GM18870 (cell line): ENCODE measurements around the gene EPB41L1.

Experiments
- ATAC-seq: cut with Tn5 transposase; IDR thresholded peaks from one replicate; pipeline ENCODE4 v1.9.1; 2021; ENCODE audit warnings: moderate library complexity; ENCODE audit not compliant: unreplicated experiment

The EPB41L1 gene

DNA sequence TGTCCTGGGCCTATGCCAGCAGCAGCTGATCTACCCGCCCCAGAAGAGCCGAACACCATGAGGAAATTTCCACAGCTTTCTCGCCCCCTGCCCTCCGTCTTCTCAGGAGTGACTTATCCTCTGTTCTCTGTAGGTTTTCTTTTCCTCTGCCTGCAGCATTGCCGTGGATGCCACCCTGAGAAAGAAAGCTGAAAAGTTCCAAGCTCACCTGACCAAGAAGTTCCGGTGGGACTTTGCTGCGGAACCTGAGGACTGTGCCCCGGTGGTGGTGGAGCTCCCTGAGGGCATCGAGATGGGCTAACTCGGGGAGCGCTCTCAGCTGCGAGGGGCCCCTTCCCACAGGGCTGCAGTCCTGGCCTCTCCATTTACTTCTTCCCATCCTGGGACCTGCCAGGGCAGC, 100.9 kb downstream of the EPB41L1 start:
- ATAC-seq, result no peak

DNA sequence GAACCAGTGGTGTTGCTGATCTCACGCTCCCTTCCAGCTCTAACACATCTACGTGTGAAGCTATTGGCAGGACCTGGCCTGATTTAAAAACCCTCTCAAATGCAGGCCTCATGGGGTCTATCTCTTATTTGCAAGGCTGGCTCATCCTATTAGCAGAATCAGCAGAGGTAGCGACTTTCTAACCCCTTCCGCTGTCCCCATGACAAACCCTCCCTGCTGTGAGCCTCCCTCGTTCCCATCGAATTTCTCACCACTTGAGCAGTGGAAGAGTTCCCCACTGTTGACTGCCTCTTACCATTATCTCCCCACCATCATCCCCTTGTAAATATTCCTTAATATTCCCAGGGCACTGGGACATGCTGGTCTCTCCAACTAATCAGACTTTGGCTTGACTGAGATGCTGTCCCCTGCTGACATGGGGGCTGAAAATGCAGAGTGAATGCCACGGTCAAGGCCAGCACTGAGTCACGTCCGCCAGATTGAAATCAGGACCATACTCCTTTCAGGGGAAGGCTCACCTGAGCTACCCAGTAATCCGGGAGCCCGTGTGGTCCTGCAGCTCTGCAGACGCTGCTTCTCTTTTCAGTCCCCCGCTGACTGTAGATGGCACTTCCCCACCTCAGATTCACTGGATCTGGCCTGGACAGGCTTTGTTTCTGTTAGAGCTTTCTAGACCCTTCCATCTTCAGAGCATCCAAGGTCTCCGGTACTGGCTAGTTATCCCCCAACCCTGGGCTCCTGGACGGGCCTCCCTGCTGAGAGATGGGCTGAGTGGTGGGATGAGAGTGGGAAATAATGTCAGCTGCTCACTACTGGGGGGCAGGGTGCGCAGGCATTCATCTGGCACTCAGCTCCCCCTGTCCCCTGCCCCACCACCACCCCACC, 104.9 kb downstream of the EPB41L1 start:
- no peak for ATAC-seq

DNA sequence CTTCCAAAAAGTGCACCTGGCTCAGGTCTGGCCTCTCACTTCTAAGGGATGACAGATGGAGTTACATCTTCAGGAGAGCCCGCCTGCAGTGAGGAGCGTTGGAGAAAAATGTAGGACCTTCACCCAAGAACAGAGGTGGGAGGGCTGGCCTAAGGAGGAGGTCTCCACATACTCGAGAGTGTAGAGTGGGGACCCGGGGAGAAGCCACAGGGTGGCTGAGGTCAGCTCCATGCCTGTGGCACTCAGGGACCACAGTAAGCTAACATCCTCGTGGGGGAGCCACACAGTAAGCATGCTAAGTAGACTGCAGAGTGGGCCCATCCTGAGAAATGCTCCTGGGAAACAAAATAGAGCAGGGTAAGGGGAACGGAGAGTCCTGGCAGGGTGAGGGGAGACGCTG, 105.8 kb downstream of the EPB41L1 start:
- ATAC-seq, result no peak

DNA sequence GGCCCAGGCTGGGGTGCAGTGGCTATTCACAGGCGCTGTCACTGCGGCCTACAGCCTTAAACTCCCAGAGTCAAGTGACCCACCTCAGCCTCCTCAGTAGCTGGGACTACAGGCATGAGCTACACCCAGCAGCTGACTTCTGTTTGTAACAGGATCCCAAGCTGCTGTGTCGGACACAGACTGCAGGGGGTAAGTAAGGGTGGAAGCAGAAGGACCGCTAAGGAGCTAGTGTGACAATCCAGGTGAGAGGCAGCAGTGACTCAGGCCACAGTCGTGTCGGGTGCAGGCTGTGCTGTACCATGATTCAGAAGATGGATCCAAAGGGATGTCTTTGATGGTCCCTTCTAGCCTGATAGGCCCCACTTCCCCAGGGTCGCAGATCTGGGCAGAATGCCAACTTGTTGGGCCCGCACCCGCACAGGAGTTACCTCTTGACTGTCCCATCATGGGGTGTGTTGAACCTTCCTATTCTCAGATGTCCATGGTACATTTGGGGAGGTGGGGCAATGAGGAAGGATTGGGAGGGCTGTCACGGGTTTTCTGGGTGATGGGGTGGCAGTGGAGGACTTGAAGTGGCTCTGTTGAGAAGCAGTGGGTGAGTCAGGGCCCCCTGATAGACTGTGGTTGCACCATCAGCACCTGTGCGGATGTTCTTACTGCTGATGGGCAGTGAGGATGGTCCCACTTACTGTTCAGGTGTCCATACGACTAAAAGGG, 107.0 kb downstream of the EPB41L1 start:
- no peak for ATAC-seq

DNA sequence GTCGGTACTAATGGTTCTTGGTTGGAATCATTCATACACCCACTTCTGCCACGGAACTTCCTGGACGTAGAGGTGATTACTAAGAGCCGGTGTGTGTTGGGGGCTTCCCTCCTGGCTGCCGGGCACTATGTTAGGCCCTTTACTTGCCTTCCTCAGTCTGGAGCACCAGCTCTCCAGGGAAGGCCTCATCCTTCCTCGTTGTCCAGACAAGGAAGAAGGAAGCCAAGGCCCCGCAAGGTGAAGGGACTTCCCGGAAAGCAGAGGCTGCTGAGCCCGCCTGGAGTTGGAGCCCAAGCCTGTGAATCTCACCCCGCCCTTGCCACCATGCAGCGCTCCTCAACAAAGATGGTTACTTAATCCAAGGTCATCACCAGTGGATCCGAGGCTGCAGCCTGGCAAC, 107.9 kb downstream of the EPB41L1 start:
- no peak for ATAC-seq

DNA sequence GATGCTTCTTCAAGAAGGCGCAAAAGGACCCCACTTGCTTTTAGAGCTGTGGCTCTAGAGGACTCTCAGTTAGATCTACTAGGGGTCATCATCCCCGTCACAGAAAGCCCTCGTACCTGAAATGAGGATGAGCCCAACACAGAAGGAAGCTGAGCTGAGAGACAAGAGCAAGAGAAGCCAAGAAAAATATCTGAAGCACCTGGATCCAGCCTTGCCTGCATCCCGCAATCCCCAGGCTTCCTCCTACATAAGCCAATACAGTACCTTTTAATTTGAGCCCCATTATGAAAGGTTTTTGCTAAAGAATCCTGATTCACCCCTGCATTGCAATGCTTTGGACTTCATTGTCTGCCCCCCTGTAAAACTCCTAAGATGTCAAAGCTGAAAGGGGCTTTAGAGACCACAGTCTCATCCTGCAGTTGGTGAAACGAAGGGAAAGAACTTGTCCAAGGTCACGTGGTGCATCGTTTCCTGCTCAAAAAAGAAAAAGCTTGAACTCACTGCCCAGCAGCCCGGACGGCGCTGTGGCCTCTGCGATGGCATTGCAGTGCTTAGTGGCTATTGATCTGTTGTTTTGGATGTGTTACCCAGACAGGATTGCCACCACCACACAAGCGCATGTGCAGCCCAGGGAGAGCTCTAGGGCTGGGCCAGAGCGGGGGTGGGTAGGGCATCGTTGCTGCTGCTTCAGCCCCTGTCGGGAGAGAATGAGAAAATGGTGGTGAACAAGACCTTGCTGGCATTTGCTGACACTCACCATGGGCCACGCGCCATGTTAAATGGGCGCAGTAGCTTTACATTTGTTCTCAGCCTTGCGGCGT, 110.1 kb downstream of the EPB41L1 start:
- no peak for ATAC-seq

DNA sequence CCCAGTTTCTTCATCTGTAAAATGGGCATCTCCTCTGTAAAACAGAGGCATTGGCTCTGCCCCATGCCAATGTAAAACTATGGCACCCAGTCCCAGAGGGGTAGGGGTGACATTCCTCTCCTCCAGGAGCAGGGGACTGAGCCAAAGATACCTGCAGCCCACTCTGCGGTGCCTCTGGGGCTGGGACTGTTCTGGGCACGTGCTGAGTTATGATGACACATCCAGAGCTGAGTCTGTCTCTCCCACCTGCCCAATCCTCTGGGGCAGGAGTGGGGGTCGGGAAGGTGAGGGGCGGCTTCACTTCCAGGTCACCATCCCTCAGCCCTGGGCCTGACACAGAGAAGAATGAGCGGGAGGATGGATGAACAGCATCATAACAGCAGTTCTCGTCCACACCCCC, 111.6 kb downstream of the EPB41L1 start:
- no peak for ATAC-seq

DNA sequence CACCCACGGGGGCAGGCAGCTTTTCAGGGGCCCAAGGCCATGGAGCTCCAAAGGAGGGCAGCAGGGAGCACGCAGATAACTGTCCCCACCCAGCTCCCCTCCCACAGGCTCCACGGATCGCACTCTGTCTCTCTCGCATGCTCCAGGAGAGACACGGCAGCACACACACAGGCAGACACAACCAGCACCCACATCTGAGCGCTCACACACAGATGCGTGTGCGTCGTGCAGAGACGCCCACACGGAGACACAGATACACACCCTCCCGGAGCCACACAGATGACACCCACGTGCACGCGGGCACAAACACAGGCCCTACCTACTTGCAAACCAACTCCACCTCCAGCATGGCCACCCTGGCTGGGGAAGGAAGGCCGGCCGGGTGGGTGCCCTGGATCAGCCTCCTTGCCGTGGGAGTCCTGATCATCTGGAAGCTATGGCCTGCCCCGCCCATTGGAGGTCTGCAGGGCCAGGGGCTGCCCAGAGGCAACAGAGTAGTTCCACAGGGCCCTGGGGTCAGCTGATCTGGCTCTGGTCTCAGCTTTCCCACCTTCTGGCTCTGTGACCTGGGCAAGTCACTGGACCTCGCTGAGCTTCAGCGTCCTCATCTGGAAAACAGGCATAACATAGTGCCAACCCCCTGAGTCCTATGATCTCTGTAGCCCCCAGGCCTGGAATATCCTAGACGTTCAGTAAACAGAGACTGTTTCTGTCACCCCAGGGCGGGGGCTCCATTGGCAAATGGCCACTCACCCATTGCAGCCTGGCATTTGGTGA, 113.3 kb downstream of the EPB41L1 start:
- no peak for ATAC-seq

DNA sequence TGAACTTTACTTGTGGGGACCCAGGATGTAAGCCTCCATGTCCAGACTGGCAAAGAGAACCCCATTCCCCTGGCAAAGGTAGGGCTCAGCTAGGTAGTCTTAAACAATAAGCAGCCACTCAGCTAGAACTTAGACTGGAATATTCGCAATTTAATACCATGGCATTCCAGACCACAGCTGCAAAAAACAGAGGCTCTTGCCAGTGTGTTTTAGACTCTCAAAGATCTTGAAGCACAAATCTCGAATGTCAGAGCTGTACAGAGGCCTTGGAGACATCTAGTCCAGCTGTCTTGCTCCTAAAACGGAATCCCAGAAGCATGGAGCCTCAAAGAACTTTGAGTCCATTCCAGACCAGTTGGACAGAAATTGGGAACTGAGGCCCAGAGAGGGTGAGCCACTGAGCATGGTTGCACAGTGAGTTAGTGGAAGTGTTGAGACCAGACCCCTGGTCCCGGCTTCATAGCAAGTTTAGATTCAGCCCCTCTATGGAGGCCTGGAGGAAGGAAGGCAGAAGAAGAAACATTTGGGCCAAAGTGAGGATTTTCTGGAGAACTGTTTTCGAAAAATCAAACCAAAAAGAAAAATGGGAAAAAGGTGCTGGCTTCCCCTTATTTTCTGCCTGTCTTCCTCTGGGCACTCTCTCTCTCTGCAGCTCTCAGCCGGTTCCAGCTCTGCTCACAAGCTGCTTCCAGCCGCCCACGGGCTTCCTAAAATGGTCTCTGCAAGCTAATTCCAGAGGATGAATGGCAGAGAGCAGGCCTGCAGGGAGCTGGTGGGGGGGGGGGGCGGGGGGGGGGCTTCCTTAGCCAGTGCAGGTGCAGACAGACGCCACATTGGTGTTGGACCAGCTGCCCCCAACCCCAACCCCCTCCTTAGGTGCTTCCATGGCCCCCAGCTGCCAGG, 114.2 kb downstream of the EPB41L1 start:
- no peak for ATAC-seq

DNA sequence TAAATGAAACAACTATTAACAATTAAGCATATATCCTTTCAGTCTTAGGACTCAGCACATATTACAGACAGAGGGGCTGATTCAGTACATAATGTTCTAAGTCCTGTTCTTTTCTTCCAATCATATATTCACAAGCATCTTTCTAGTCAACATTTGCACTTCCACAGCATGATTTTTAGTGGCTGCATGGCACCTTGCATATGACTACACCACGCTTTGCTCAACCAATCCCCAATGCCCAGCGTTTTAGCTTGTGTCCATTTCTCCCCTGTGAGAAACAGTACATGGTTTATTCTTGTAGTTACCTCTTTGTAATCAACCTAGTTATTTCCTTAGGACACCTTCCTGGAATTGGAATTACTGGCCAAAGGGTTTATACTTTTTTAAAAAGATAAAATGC, 115.0 kb downstream of the EPB41L1 start:
- no peak for ATAC-seq

DNA sequence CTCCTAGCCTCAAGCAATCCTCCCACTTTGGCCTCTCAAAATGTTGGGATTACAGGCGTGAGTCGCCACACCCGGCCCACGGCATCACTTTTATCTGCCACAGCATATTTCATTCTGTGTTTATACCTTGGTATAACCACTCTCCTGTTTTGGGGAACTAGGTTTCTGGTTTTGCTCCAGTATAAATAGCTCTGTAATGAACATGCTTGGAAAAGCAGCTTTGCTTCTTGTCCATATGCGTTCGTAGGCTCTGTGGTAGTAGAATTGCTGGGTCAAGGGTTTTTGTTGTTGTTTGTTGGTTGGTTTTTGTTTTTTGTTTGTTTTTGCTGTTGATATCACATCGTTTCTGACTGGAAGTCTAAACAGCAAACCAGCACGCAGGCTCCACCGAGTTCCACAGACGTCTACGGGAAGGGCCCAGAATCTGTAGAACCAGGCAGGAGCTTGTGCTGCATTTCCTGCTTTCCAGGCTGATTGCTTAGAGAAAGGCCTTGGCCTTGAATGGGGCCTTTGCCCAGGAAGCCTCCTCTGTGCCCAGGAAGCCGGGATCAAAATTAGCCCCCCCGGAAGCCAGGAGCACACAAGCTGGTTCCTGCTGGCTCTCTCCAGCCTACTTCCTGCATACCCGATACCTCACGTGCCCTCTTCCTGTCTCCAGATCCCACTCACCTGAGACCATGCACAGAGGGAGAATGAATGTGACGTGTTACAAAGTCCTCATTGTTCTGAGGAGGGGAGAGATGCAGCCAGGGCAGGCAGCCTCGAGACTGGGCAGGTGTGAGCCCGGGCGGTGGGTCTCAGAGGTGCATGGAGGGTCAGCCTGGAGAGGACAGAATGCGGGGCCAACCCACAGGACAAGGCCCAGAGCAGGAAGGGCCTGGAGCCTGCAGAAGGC, 116.5 kb downstream of the EPB41L1 start:
- ATAC-seq, result no peak

DNA sequence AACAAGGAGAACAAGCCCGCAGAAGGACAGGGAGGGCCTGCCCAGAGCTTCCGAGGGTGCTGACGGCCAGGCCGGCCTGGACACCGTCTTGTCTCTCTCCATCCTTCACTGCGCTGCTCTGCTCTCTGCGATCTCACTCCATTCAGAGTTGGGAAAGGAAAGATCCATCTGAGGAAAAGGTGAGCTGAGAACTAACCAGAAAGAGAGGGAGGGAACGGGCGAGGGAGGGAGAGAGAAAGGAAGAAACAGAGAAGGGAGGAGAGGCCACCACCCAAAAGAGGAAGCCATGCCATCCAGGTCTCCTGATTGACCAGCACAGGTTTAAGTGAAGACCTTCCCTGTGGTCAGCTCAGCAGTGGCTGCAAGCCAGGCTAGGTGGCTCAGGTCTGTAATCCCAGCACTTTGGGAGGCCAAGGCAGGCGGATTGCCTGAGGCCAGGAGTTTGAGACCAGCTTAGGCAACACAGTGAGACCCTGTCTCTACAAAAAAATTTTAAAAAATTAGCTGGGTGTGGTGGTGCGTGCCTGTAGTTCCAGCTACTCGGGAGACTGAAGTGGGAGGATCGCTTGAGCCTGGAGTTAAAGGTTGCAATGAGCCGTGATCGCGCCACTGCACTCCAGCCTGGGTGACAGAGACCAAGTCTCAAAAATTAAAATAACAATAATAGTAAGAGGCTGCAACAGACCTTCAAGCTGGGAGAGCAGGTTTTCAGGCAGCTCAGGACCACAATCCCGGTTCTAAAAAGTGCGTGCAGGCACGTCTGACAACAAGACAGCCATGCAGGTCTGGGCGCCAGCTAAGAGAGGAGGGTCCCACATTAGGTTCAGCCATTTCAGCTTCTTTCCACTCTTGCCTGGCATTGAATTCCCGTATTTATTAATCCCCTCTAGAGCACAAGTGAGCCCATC, 117.4 kb downstream of the EPB41L1 start:
- no peak for ATAC-seq

DNA sequence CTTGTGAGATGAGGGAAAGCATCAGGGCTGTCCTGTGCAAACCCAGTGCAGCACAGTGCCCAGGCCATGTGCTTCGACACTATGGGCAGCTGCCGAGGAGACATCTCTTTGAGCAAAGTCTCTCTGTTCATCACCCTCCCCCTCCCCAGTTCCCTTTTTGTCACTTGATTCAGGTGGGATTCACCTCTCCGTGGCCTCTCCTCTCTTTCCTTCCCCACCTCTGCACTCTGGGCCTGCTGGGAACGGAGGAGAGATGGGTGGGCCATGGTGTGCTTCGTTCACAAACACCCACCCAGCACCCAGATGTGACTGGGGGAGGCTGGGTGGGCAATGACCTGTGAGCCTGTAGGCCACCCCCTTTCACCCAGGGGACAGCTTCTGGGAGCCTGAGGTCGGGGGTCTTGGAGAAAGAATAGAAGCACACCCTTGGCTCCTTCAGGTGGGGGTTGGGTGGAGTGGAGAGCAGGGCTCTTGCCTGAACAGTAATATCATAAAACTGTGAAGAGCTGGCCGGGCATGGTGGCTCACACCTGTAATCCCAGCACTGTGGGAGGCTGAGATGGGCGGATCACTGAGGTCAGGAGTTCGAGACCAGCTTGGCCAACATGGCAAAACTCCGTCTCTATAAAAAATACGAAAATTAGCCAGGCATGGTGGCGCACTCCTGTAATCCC, 118.1 kb downstream of the EPB41L1 start:
- no peak for ATAC-seq

DNA sequence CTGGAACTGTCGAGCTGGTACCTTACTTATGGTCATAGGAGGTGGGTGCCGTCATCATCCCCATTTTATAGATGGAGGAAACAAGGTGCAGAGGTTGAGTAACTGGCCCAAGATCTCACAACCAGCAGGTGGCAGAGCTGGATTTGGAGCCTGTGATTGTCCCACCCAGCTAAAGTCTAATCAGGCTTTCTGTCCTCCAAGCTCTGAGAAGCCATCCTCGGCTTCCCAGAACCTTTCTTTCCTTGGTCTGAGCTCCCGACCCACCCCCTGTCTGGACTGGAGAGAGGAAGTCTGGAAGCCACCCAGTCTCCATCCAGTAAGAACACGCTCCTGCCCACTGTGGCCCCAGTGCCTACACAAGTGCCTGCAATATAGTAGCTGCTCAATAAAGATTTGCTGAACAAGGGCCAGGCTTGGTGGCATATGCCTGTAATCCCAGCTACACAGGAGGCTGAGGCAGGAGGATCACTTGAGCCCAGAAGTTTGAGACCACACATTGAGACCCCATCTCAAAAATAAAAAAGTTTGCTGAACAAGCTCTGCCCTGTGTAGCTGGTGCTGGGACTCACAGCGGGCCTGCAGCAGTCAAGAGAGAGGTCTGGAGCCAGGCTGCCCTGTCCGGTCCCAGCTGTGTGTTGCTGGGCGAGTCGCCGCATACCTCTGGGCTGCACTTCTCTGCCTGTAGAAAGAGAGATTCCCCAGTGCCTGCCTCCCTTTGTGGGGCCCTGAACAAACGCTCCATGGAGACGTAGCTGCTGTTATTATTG, 119.1 kb downstream of the EPB41L1 start:
- ATAC-seq, result no peak

DNA sequence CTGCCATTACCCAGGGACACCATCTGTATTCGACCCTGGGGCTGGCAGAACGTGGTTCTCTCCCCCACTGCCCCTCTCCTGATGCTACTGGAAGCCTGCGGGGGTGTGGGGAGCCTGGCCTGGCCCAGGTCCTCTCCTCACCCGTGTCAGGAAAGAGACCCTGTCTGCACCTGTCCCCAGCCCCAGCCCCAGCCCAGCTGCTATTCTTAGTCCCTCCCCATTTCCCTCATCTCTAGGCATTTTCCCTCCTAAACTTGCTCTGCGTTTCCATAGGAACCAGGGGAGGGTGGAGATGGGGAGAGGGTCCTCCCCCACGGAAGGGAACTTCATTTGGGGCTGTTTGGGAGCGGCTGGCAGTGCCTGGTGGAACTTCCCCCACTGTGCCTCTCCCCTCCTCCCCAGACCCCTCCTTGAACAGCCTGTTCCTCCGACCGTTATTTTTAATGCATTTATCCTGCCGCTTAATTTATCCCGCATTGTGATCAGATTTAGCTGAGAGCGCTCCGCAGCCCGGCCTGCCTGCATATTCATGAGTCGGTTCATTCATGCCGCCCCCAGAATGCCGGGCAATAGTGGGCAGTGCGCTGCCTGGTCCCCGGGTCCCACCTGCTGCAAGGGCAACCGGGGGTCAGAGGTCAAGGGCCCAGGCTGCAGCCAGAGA, 119.8 kb downstream of the EPB41L1 start:
- no peak for ATAC-seq

DNA sequence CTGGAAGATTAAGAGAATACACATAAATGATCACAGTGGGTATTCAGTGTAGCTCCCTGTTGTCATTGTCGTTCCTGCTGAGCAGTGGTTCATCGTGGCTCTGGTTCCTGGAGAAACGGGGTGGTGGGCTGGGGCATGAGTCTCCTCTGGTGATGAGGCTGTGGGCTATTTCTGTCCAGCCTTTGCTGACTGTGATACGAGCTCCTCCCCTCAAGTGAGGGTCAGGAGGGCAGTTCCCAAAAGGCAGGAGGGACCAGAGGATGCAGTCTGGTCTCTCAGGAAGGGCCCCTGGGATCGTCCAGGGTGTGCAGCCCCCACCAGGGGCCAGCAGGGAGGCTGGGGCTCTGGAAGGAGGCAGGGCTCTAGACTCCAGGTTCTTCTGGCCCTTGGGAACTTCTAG, 120.5 kb downstream of the EPB41L1 start:
- no peak for ATAC-seq
